Lower lobe of right lung (tissue), 2 donors: ENCODE measurements around the gene CACNA1H. TPM values are rescaled to one million over a fixed set of nuclear protein-coding genes. Genes with fewer than 3 reads are reported as not detected.

Experiments
- ATAC-seq, 2 donors: fragments of 200-7000 bp; cut with Tn5 transposase; one replicate each; pipeline ENCODE4 v1.9.1; 2020 to 2022; ENCODE audit warnings: mild to moderate bottlenecking in 2 of 2, moderate library complexity in 2 of 2
- DNase-seq: peaks from one replicate; pipeline ENCODE4 v3.0.0-alpha.2; 2020
- H3K27ac ChIP-seq: fragments of 200-600 bp; one replicate; pipeline ENCODE4 v1.8.0; 2022
- H3K27me3 ChIP-seq: fragments of 200-600 bp; one replicate; pipeline ENCODE4 v1.8.0; 2022; ENCODE audit warnings: low read depth
- H3K36me3 ChIP-seq: fragments of 200-600 bp; one replicate; pipeline ENCODE4 v1.8.0; 2022; ENCODE audit warnings: mild to moderate bottlenecking
- H3K4me1 ChIP-seq: fragments of 200-600 bp; one replicate; pipeline ENCODE4 v1.8.0; 2022
- H3K4me3 ChIP-seq: fragments of 200-600 bp; one replicate; pipeline ENCODE4 v1.8.0; 2022; ENCODE audit warnings: mild to moderate bottlenecking
- H3K9me3 ChIP-seq: fragments of 200-600 bp; one replicate; pipeline ENCODE4 v1.8.0; 2022
- CTCF ChIP-seq: fragments of 200-600 bp; IDR thresholded peaks from one replicate; pipeline ENCODE4 v1.8.0; 2022; ENCODE audit warnings: antibody characterized with exemption, mild to moderate bottlenecking
- intact Hi-C: fragments of 100-400 bp; cut with DNase I; formaldehyde crosslinking; loops from one replicate; pipeline ENCODE4 v1.11.0; 2022
- total RNA-seq: library from RNA; stranded (reverse); fragmentation: NEBNext Ultra II Directional; extraction: Animal tissue kit (Norgen Biotek cat#: 25700); gene quantifications from one replicate; pipeline ENCODE4 v1.2.1, GENCODE V29; 2021
- donor health status: DM: no; HTN: yes; CAD: no; lungs with severe emphysema.

The CACNA1H gene
- total RNA-seq, 1 donor from 2014 or later: 8.4 TPM

GRCh38 chr16:1211451-1212268 lies 58.8 kb downstream of the CACNA1H start:
- Histone ChIP-seq H3K4me1 (no peaks in the 10 kb centered on the region), H3K27ac (no peak overlapping the region), H3K9me3 (no peaks in the 10 kb centered on the region), H3K27me3 (no peaks in the 10 kb centered on the region), H3K36me3 (no peaks in the 10 kb centered on the region), H3K4me3 (no peak overlapping the region)
- ATAC-seq: no peak
- TF ChIP-seq CTCF: no peak
- intact Hi-C loops: no loop called here
- no peak for DNase-seq

DNA sequence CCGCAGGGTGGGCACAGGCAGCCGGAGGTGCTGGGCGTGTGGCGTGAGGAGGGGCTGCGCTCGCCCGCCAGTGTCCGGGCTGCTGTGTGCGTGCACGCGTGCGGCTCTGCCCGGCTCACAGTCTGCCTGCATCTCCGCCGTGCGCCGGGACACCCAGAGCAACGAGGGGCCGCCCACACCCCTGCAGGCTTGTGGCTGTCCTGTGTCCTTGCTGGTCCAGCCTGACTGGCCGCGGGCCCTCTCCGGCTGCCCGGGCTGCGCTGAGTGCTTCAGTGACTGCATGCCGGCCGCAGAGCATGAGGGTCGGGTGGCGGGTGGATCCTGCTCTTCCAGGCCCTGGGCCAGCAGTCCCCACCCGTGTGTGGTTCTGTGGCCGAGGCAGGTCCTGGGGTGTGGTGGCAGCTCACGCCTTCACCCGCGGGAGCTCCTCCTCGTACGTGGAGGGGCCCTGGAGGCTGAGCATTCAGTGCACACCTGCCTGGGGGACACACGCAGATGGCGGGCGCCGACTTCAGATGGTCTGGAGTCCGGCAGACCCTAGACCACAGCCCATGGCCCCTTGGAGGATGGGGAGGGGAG lies 59.8 kb downstream of the CACNA1H start:
- H3K27ac ChIP-seq: no peak overlapping the region
- no peak overlapping the region for H3K4me3 ChIP-seq
- no peak for TF ChIP-seq CTCF
- ATAC-seq (no peak), DNase-seq (no peak)
- no peaks in the 10 kb centered on the region for H3K4me1 ChIP-seq
- no peaks in the 10 kb centered on the region for H3K27me3 ChIP-seq
- H3K9me3 ChIP-seq: no peaks in the 10 kb centered on the region
- intact Hi-C loops: no loop called here
- H3K36me3 ChIP-seq: no peaks in the 10 kb centered on the region

GRCh38 chr16:1213231-1213630 lies 60.3 kb downstream of the CACNA1H start:
- no peaks in the 10 kb centered on the region for H3K27me3 ChIP-seq
- intact Hi-C loops: no loop called here
- DNase-seq: no peak

GRCh38 chr16:1213796-1214372 lies 61.0 kb downstream of the CACNA1H start:
- no peaks in the 10 kb centered on the region for H3K9me3 ChIP-seq
- no peaks in the 10 kb centered on the region for H3K4me1 ChIP-seq
- H3K27me3 ChIP-seq: no peaks in the 10 kb centered on the region
- no peaks in the 10 kb centered on the region for H3K36me3 ChIP-seq
- intact Hi-C loops: no loop called here
- H3K27ac ChIP-seq: no peak overlapping the region
- no peak overlapping the region for H3K4me3 ChIP-seq
- no peak for DNase-seq
- ATAC-seq: no peak
- no peak for TF ChIP-seq CTCF

More at GRCh38 chr16:1213231-1213630, 60.3 kb downstream of the CACNA1H start:
- Histone ChIP-seq H3K36me3 (no peaks in the 10 kb centered on the region), H3K27ac (no peak overlapping the region), H3K4me1 (no peaks in the 10 kb centered on the region), H3K4me3 (no peak overlapping the region), H3K9me3 (no peaks in the 10 kb centered on the region)
- no peak for TF ChIP-seq CTCF
- no peak for ATAC-seq

DNA sequence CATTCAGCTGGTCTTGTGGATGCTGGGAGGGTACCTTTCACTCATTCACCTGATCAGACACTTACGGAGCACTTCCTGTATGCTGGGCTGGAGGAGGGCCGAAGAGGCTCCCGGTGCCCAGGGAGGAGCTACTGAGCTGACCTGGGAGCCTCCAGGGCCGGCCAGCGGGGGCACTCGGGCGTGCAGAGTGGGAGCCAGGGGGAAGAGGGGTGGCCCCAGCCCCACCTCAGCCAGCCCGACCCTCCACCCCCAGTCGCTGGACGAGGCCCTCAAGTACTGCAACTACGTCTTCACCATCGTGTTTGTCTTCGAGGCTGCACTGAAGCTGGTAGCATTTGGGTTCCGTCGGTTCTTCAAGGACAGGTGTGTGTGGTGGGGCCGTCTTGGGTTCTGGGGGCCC lies 61.8 kb downstream of the CACNA1H start:
- Histone ChIP-seq H3K27me3 (no peaks in the 10 kb centered on the region), H3K27ac (no peak overlapping the region), H3K9me3 (no peaks in the 10 kb centered on the region), H3K4me3 (no peak overlapping the region), H3K36me3 (no peaks in the 10 kb centered on the region), H3K4me1 (no peaks in the 10 kb centered on the region)
- intact Hi-C loops: no loop called here
- DNase-seq (no peak), ATAC-seq (no peak)
- no peak for TF ChIP-seq CTCF
